HEK293 (cell line): Measurements from ENCODE around the gene ZNF692.

ENCODE experiments used
- CTCF ChIA-PET: fragments of 350-600 bp; formaldehyde crosslinking; extraction: SDS; loops from one replicate; lab custom pipeline; 2021; ENCODE audit warnings: antibody characterized with exemption; lab: Yijun Ruan, JAX
- POLR2A ChIA-PET: fragments of 300-600 bp; formaldehyde crosslinking; extraction: SDS; loops from one replicate; lab custom pipeline; 2020; ENCODE audit warnings: antibody characterized with exemption, inconsistent platforms; lab: Yijun Ruan, JAX
- H3K27ac ChIP-seq: fragments of 200-500 bp; sonication (Bioruptor generic); 2 replicates; pipeline ENCODE4 v1.5.1; 2014; ENCODE audit warnings: low read depth, low read length, control low read depth, inconsistent platforms; ENCODE audit errors: extremely low read depth
- H3K36me3 ChIP-seq, 2 experiments: fragments of 200-500 bp in 1 of 2; sonication (Bioruptor generic) in 1 of 2; 1 replicate in 1 of 2; 2 replicates in 1 of 2; pipeline ENCODE4 v1.5.1; 2014 to 2017; ENCODE audit warnings: inconsistent platforms in 2 of 2, low read length in 2 of 2; ENCODE audit not compliant: control insufficient read depth in 2 of 2, insufficient read depth in 1 of 2
- H3K4me1 ChIP-seq: fragments of 200-500 bp; sonication (Bioruptor generic); 2 replicates; pipeline ENCODE4 v1.5.1; 2014; ENCODE audit warnings: mild to moderate bottlenecking, low read length, inconsistent platforms; ENCODE audit not compliant: control insufficient read depth, insufficient read depth
- H3K4me3 ChIP-seq: 2 replicates; pipeline ENCODE4 v1.5.1; 2011; ENCODE audit warnings: low read depth, mild to moderate bottlenecking, control low read depth, low read length, moderate library complexity
- H3K9me3 ChIP-seq: fragments of 200-500 bp; sonication (Bioruptor generic); 2 replicates; pipeline ENCODE4 v1.5.1; 2014; ENCODE audit warnings: low read depth, low read length, inconsistent platforms; ENCODE audit not compliant: control insufficient read depth, insufficient read depth
- AEBP2 ChIP-seq: fragments of 450-650 bp; formaldehyde crosslinking; IDR thresholded peaks from 2 replicates; pipeline ENCODE4 v1.5.1; 2016; ENCODE audit warnings: missing biosample characterization, missing genetic modification characterization, borderline replicate concordance
- SP2 ChIP-seq: fragments of 450-650 bp; formaldehyde crosslinking; IDR thresholded peaks from 2 replicates; pipeline ENCODE4 v1.5.1; 2016; ENCODE audit warnings: missing biosample characterization, missing genetic modification characterization
- SP3 ChIP-seq: fragments of 450-650 bp; formaldehyde crosslinking; IDR thresholded peaks from 2 replicates; pipeline ENCODE4 v1.5.1; 2016; ENCODE audit warnings: missing biosample characterization, missing genetic modification characterization
- ZBTB20 ChIP-seq: fragments of 450-650 bp; formaldehyde crosslinking; IDR thresholded peaks from 2 replicates; pipeline ENCODE4 v1.5.1; 2016; ENCODE audit warnings: missing biosample characterization, missing genetic modification characterization
- ZBTB26 ChIP-seq: fragments of 450-650 bp; formaldehyde crosslinking; optimal IDR thresholded peaks from 2 replicates; pipeline ENCODE3; 2016; ENCODE audit warnings: missing biosample characterization, mild to moderate bottlenecking, missing genetic modification characterization
- ZBTB8A ChIP-seq: fragments of 450-650 bp; formaldehyde crosslinking; IDR thresholded peaks from 2 replicates; pipeline ENCODE4 v1.5.1; 2016; ENCODE audit warnings: missing biosample characterization, missing genetic modification characterization
- ZFP69B ChIP-seq: fragments of 450-650 bp; formaldehyde crosslinking; IDR thresholded peaks from 2 replicates; pipeline ENCODE4 v1.5.1; 2016; ENCODE audit warnings: missing biosample characterization, missing genetic modification characterization
- ZNF239 ChIP-seq: fragments of 450-650 bp; formaldehyde crosslinking; IDR thresholded peaks from 2 replicates; pipeline ENCODE4 v1.5.1; 2016; ENCODE audit warnings: missing biosample characterization, missing genetic modification characterization
- ZNF274 ChIP-seq, 2 experiments: fragments of 200-500 bp in 1 of 2; fragments of 450-650 bp in 1 of 2; sonication (Bioruptor generic) in 1 of 2; formaldehyde crosslinking in 1 of 2; IDR thresholded peaks; 2 replicates each; pipeline versions ENCODE4 v1.5.1 to v1.6.1; 2014 to 2016; ENCODE audit warnings: borderline replicate concordance in 1 of 2, inconsistent platforms in 1 of 2, low read length in 1 of 2, missing biosample characterization in 1 of 2, missing genetic modification characterization in 1 of 2
- ZNF280D ChIP-seq: fragments of 450-650 bp; formaldehyde crosslinking; IDR thresholded peaks from 2 replicates; pipeline ENCODE4 v1.5.1; 2016; ENCODE audit warnings: missing biosample characterization, missing genetic modification characterization
- ZNF37A ChIP-seq: fragments of 450-650 bp; IDR thresholded peaks from 2 replicates; pipeline ENCODE4 v1.5.1; 2018; ENCODE audit warnings: missing biosample characterization, missing genetic modification characterization
- ZNF561 ChIP-seq: fragments of 450-650 bp; IDR thresholded peaks from 2 replicates; pipeline ENCODE4 v1.5.1; 2018; ENCODE audit warnings: missing biosample characterization, missing genetic modification characterization, borderline replicate concordance
- ZNF692 ChIP-seq: fragments of 450-650 bp; formaldehyde crosslinking; IDR thresholded peaks from 2 replicates; pipeline ENCODE4 v1.5.1; 2016; ENCODE audit warnings: missing biosample characterization, missing genetic modification characterization
- ZNF76 ChIP-seq: fragments of 450-650 bp; formaldehyde crosslinking; IDR thresholded peaks from 2 replicates; pipeline ENCODE4; 2016; ENCODE audit warnings: low read depth, missing biosample characterization, missing genetic modification characterization, borderline replicate concordance
- ZNF768 ChIP-seq: fragments of 450-650 bp; formaldehyde crosslinking; IDR thresholded peaks from 2 replicates; pipeline ENCODE4 v1.5.1; 2018; ENCODE audit warnings: missing biosample characterization, mild to moderate bottlenecking, missing genetic modification characterization

Gene ZNF692

GRCh38 chr1:248858891-248859889 is at the start of gene ZNF692:
TSS of gene ZNF692 (minus strand) at chr1:248859085. CDS start at chr1:248858309, 776 bp downstream.
- H3K36me3 ChIP-seq: peaks cover 0 to 30% of the 10 kb centered on the region in 2 experiments; a peak in 1 of 3 replicates
- TF ChIP-seq ZNF561 (tag by site-specific recombination) (peak; percentile 39; the same call in 1 of the 2 replicates), ZNF280D (tag by site-specific recombination) (no peak), ZBTB26 (tag by site-specific recombination) (peak; percentile 59), ZNF692 (tag by site-specific recombination) (peak; percentile 100), SP3 (0 out of 2 replicates have a peak, but pooled peaks have one; percentile 17), AEBP2 (tag by site-specific recombination) (no peak), SP2 (tag by site-specific recombination) (peak; percentile 38; the same call in 1 of the 2 replicates), ZBTB8A (peak; percentile 91), ZFP69B (tag by site-specific recombination) (peak; percentile 98), ZNF768 (no peak), ZNF76 (tag by site-specific recombination) (peak; percentile 42; the same call in 1 of the 2 replicates), ZBTB20 (peak; percentile 31; the same call in 1 of the 2 replicates)
- POLR2A ChIA-PET: interaction anchor here (0.9 to 1.5 kb wide), 2 partner anchors 14 to 21 kb away, joined by 4 to 8 read pairs; partner anchors contain the start of gene ZNF672
- peak within 1 kb of the TSS; percentile 44; the same call in 1 of the 2 replicates for H3K27ac ChIP-seq
- H3K4me3 ChIP-seq: peak within 1 kb of the TSS; percentile 49
- no peaks in the 10 kb centered on the region for H3K4me1 ChIP-seq
- H3K9me3 ChIP-seq: no peaks in the 10 kb centered on the region
- CTCF ChIA-PET: interaction anchor here (1.1 kb wide), 1 partner anchor 14 kb away, joined by 4 read pairs; no protein-coding TSS in a partner anchor

- peak overlapping the region; percentile 42 for H3K4me3 ChIP-seq
- no peaks in the 10 kb centered on the region for H3K4me1 ChIP-seq
- 0 out of 2 replicates have a peak overlapping the region, but pooled peaks have one; percentile 21 for H3K27ac ChIP-seq
- CTCF ChIA-PET: interaction anchor here (1.0 kb wide), 1 partner anchor 58 kb away, joined by 3 read pairs; no protein-coding TSS in a partner anchor
- no peak for TF ChIP-seq ZNF239
- TF ChIP-seq ZNF37A (tag by site-specific recombination): no peak
- TF ChIP-seq ZNF274 (IDR thresholded peaks at IDR 0.05; ENCODE audit: low read length): no peak
- no peak for TF ChIP-seq ZNF274 (tag by site-specific recombination; IDR thresholded peaks at IDR 0.05; ENCODE audit: borderline replicate concordance)
- TF ChIP-seq ZBTB20: peak; percentile 45; the same call in 1 of the 2 replicates
- TF ChIP-seq, all 188 proteins: peak for 1
- H3K9me3 ChIP-seq: no peaks in the 10 kb centered on the region
- H3K36me3 ChIP-seq: no peaks in the 10 kb centered on the region
- POLR2A ChIA-PET: no interaction called here
Observed at GRCh38 chr1:248906753-248907661, 48.1 kb upstream of the ZNF692 start.
